H1 (cell line): ENCODE data around the gene REPS2. TPM values are rescaled to one million over a fixed set of nuclear protein-coding genes. Genes with fewer than 3 reads are reported as not detected.

Experiments
- CTCF ChIA-PET: fragments of 300-600 bp; sonication (Branson Sonifier 250); formaldehyde crosslinking; loops from one replicate; lab custom pipeline; 2021; ENCODE audit not compliant: partially characterized antibody; lab: Charles Lee
- POLR2A ChIA-PET: fragments of 300-600 bp; sonication (Branson Sonifier 250); formaldehyde crosslinking; loops from one replicate; lab custom pipeline; 2021; ENCODE audit warnings: inconsistent platforms; ENCODE audit not compliant: partially characterized antibody; lab: Charles Lee
- DNase-seq, 2 experiments: peaks; one replicate each; pipeline versions ENCODE4 v3.0.0 to v3.0.0-alpha.2; 2010 to 2022; ENCODE audit warnings: low spot score in 2 of 2, low read depth in 1 of 2, mixed read lengths in 1 of 2
- FAIRE-seq: peaks from 2 replicates; lab custom pipeline; 2011; peaks lifted over from hg19 to GRCh38; lab: Jason Lieb, UNC
- H2AFZ ChIP-seq: 2 replicates; pipeline ENCODE4 v1.8.1; 2012; ENCODE audit warnings: low read length, inconsistent platforms
- H2AK5ac ChIP-seq: 2 replicates; pipeline ENCODE4 v1.6.1; 2013; ENCODE audit warnings: low read depth, low read length
- H2BK120ac ChIP-seq: replicated peaks from 2 replicates; pipeline ENCODE3; 2013; ENCODE audit warnings: low read depth, low read length, inconsistent platforms
- H2BK12ac ChIP-seq: 2 replicates; pipeline ENCODE4 v1.6.1; 2013; ENCODE audit warnings: low read depth, low read length
- H2BK15ac ChIP-seq: 2 replicates; pipeline ENCODE4 v1.6.1; 2013; ENCODE audit warnings: low read length
- H2BK20ac ChIP-seq: 2 replicates; pipeline ENCODE4 v1.6.1; 2013; ENCODE audit warnings: low read length
- H2BK5ac ChIP-seq: 2 replicates; pipeline ENCODE4 v1.6.1; 2013; ENCODE audit warnings: low read depth, low read length
- H3K14ac ChIP-seq: 2 replicates; pipeline ENCODE4 v1.6.1; 2013; ENCODE audit warnings: inconsistent platforms; ENCODE audit not compliant: insufficient read length
- H3K18ac ChIP-seq: 2 replicates; pipeline ENCODE4 v1.6.1; 2013; ENCODE audit warnings: low read length; ENCODE audit errors: extremely low read depth
- H3K23ac ChIP-seq: 2 replicates; pipeline ENCODE4 v1.6.1; 2013; ENCODE audit warnings: inconsistent platforms; ENCODE audit not compliant: insufficient read length
- H3K23me2 ChIP-seq: 2 replicates; pipeline ENCODE4 v1.6.1; 2013; ENCODE audit warnings: low read depth, low read length
- H3K27ac ChIP-seq: 2 replicates; pipeline ENCODE4 v1.6.1; 2011; ENCODE audit warnings: low read depth, low read length, inconsistent platforms
- H3K27me3 ChIP-seq, 4 experiments: replicated peaks in 1 of 4; 1 replicate in 1 of 4; 2 replicates in 3 of 4; pipeline versions ENCODE4 v1.6.1 to v1.8.1; 2011 to 2013; ENCODE audit warnings: low read length in 3 of 4, mild to moderate bottlenecking in 3 of 4, inconsistent platforms in 2 of 4, mixed read lengths in 2 of 4, moderate library complexity in 1 of 4; ENCODE audit not compliant: control insufficient read depth in 3 of 4, insufficient read depth in 3 of 4; ENCODE audit errors: extremely low read depth in 1 of 4
- H3K36me3 ChIP-seq, 4 experiments: 2 replicates each; pipeline versions ENCODE4 v1.6.1 to v1.8.1; 2011 to 2013; ENCODE audit warnings: mild to moderate bottlenecking in 4 of 4, low read length in 3 of 4, moderate library complexity in 2 of 4, control low read depth in 1 of 4, inconsistent platforms in 1 of 4; ENCODE audit not compliant: insufficient read depth in 4 of 4, control insufficient read depth in 2 of 4
- H3K4ac ChIP-seq: replicated peaks from 2 replicates; pipeline ENCODE3; 2013; ENCODE audit warnings: low read length, low read depth, mixed read lengths, inconsistent platforms; ENCODE audit not compliant: insufficient read length
- H3K4me1 ChIP-seq, 4 experiments: replicated peaks in 1 of 4; 1 replicate in 1 of 4; 2 replicates in 3 of 4; pipeline versions ENCODE4 v1.6.1 to v1.8.1; 2011 to 2013; ENCODE audit warnings: low read length in 3 of 4, inconsistent platforms in 2 of 4, mixed read lengths in 1 of 4; ENCODE audit not compliant: insufficient read depth in 4 of 4, control insufficient read depth in 3 of 4
- H3K4me2 ChIP-seq, 2 experiments: 2 replicates each; pipeline versions ENCODE4 v1.6.1 to v1.8.1; 2011 to 2013; ENCODE audit warnings: low read depth in 2 of 2, low read length in 2 of 2, control low read depth in 1 of 2, inconsistent platforms in 1 of 2, mild to moderate bottlenecking in 1 of 2; ENCODE audit not compliant: insufficient read depth in 1 of 2
- H3K4me3 ChIP-seq, 4 experiments: fragments of 200-600, 300-600 bp in 1 of 4; sonication (generic), shearing (Covaris generic), sonication (Bioruptor Twin) in 1 of 4; 2 replicates each; pipeline versions ENCODE4 v1.5.1 to v1.8.1; 2011 to 2016; ENCODE audit warnings: low read length in 4 of 4, low read depth in 3 of 4, control low read depth in 2 of 4, inconsistent platforms in 2 of 4, mild to moderate bottlenecking in 2 of 4, mixed read lengths in 1 of 4, moderate library complexity in 1 of 4; ENCODE audit not compliant: insufficient read depth in 2 of 4; ENCODE audit errors: extremely low read depth in 1 of 4
- H3K56ac ChIP-seq: replicated peaks from 2 replicates; pipeline ENCODE3; 2013; ENCODE audit warnings: low read depth, mild to moderate bottlenecking, mixed read lengths, low read length, inconsistent platforms; ENCODE audit not compliant: insufficient read length
- H3K79me1 ChIP-seq: 2 replicates; pipeline ENCODE4 v1.6.1; 2013; ENCODE audit warnings: low read depth, low read length, control low read depth
- H3K79me2 ChIP-seq, 2 experiments: 2 replicates each; pipeline versions ENCODE4 v1.6.1 to v1.8.1; 2012 to 2013; ENCODE audit warnings: low read length in 2 of 2, mild to moderate bottlenecking in 2 of 2, inconsistent platforms in 1 of 2; ENCODE audit not compliant: insufficient read depth in 2 of 2, control insufficient read depth in 1 of 2
- H3K9ac ChIP-seq, 4 experiments: replicated peaks in 1 of 4; 1 replicate in 1 of 4; 2 replicates in 3 of 4; pipeline versions ENCODE4 v1.6.1 to v1.8.1; 2011 to 2013; ENCODE audit warnings: low read depth in 3 of 4, low read length in 3 of 4, control low read depth in 2 of 4, mild to moderate bottlenecking in 2 of 4, moderate library complexity in 2 of 4, inconsistent platforms in 1 of 4; ENCODE audit errors: extremely low read depth in 1 of 4
- H3K9me3 ChIP-seq, 2 experiments: 2 replicates each; pipeline versions ENCODE4 v1.6.1 to v1.8.1; 2012 to 2013; ENCODE audit warnings: mild to moderate bottlenecking in 2 of 2, moderate library complexity in 2 of 2, control low read depth in 1 of 2, inconsistent platforms in 1 of 2, low read depth in 1 of 2, low read length in 1 of 2, mixed read lengths in 1 of 2; ENCODE audit not compliant: insufficient read depth in 2 of 2
- H4K20me1 ChIP-seq, 2 experiments: replicated peaks in 1 of 2; 2 replicates each; pipeline versions ENCODE3 to v1.8.1; 2011 to 2013; ENCODE audit warnings: inconsistent platforms in 2 of 2, low read length in 2 of 2, mild to moderate bottlenecking in 1 of 2; ENCODE audit not compliant: insufficient read depth in 2 of 2, control insufficient read depth in 1 of 2
- H4K5ac ChIP-seq: 2 replicates; pipeline ENCODE4 v1.6.1; 2013; ENCODE audit warnings: low read length, low read depth, mixed read lengths, inconsistent platforms; ENCODE audit not compliant: insufficient read length
- H4K8ac ChIP-seq: 2 replicates; pipeline ENCODE4 v1.8.0; 2013; ENCODE audit warnings: mild to moderate bottlenecking, moderate library complexity, low read length, inconsistent platforms; ENCODE audit not compliant: insufficient read depth; ENCODE audit errors: extremely low read depth
- H4K91ac ChIP-seq: replicated peaks from 2 replicates; pipeline ENCODE3; 2013; ENCODE audit warnings: low read length, mixed read lengths, inconsistent platforms; ENCODE audit not compliant: insufficient read length
- BRCA1 ChIP-seq: IDR thresholded peaks from 2 replicates; pipeline ENCODE4 v1.6.1; 2012; ENCODE audit warnings: low read depth, low read length, improper control_type of control experiment
- CBX8 ChIP-seq: fragments of 300-800, 300-1000 bp; sonication (generic); IDR thresholded peaks from 2 replicates; pipeline ENCODE4 v1.7.1; 2016; ENCODE audit warnings: low read depth, low read length, borderline replicate concordance
- CREB1 ChIP-seq: IDR thresholded peaks from 2 replicates; pipeline ENCODE4 v1.6.1; 2012; ENCODE audit warnings: inconsistent platforms
- FOSL1 ChIP-seq: IDR thresholded peaks from 2 replicates; pipeline ENCODE4 v1.6.1; 2011; ENCODE audit warnings: mild to moderate bottlenecking, low read depth, low read length, moderate library complexity; ENCODE audit not compliant: insufficient read depth
- NANOG ChIP-seq: IDR thresholded peaks from 2 replicates; pipeline ENCODE4 v1.6.1; 2011; ENCODE audit warnings: low read length, low read depth, mild to moderate bottlenecking, inconsistent platforms; ENCODE audit not compliant: insufficient read depth, poor library complexity, severe bottlenecking
- SIN3A ChIP-seq, 2 experiments: IDR thresholded peaks in 1 of 2; conservative IDR thresholded peaks in 1 of 2; 2 replicates each; pipeline ENCODE4 v1.6.1; 2011 to 2012; ENCODE audit warnings: low read length in 2 of 2, improper control_type of control experiment in 1 of 2, low read depth in 1 of 2, mild to moderate bottlenecking in 1 of 2
- TCF12 ChIP-seq: IDR thresholded peaks from 2 replicates; pipeline ENCODE4 v1.6.1; 2011; ENCODE audit warnings: low read depth, mild to moderate bottlenecking, low read length
- WGBS, 2 experiments: shearing (Covaris generic) in 1 of 2; methylation state at CpG; one replicate each; pipeline versions ENCODE4 v1.1.6 to v1.1.7; 2013 to 2015; ENCODE audit warnings: low lambda C conversion rate in 2 of 2, mixed read lengths in 2 of 2, inconsistent platforms in 1 of 2, low coverage in 1 of 2, missing lambda C conversion rate in 1 of 2; ENCODE audit not compliant: insufficient replicate concordance in 2 of 2, insufficient coverage in 1 of 2, insufficient read length in 1 of 2; ENCODE audit errors: extremely low coverage in 1 of 2, missing lambda C conversion rate in 1 of 2; 5-methylcytosine and 5-hydroxymethylcytosine counted together
- polyA plus RNA-seq, 7 experiments: library from polyadenylated mRNA; depleted of rRNA in 3 of 7; stranded (reverse) in 5 of 7; unstranded in 2 of 7; fragments of >200 nt in 5 of 7; fragments of 200-250 nt in 2 of 7; gene quantifications; 1 replicate in 5 of 7; 2 replicates in 1 of 7; 4 replicates in 1 of 7; pipeline versions ENCODE4 v1.2.1 to v1.2.3, GENCODE V29; 2011 to 2013; ENCODE audit warnings: missing spikeins in 2 of 7, mixed read lengths in 2 of 7
- total RNA-seq: library from RNA; stranded (reverse); fragmentation: NEBNext Ultra II Directional; extraction: Animal tissue kit (Norgen Biotek cat#: 25700); gene quantifications from 2 replicates; pipeline ENCODE4 v1.2.1, GENCODE V29; 2021
- TF ChIP-seq, protein P1 (sequence below), 3 experiments: IDR thresholded peaks; 1 replicate in 2 of 3; 2 replicates in 1 of 3; pipeline versions ENCODE4 v1.5.1 to v1.6.1; 2011; ENCODE audit warnings: low read length in 3 of 3, mild to moderate bottlenecking in 3 of 3, inconsistent platforms in 2 of 3, low read depth in 1 of 3, moderate library complexity in 1 of 3; ENCODE audit not compliant: insufficient read depth in 1 of 3; ENCODE audit errors: control extremely low read depth in 1 of 3

REPS2 gene
- total and polyA plus RNA-seq, 2 of the 8 experiments (the other 6 are each of a cell fraction or from before 2014, with no cell fraction given) = 0.79 to 4.3 TPM

DNA sequence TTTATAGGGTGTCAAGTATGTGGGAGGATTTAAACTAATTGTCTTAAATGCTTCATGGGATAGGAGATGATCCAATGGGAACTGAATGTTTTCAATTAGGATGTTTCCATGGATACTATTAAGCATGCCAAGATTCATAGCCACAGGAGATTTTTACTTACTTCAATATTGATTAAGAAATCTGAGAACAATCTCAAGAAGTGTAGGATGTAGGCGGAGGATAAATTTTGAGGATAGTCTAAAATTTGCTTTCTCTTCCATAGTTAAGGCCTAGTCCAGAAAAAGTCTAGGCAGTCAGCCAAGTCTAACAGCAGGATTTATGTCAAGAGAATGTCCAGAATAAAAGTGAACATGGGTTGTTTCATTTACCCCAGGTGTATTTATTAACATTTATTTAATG is 32.8 kb downstream of the REPS2 start:
- CTCF ChIA-PET = interaction anchor here (1.7 kb wide), 1 partner anchor 104 kb away, joined by 3 read pairs; no protein-coding TSS in a partner anchor
- TF ChIP-seq CBX8 (no peak), BRCA1 (no peak), SIN3A (conservative IDR thresholded peaks at IDR 0.05 in 1 of 2, IDR thresholded peaks at IDR 0.05 in 1 of 2; ENCODE audit: low read depth in 1 of 2, low read length in 2 of 2) (no peak), CREB1 (no peak), FOSL1 (no peak), NANOG (no peak), TCF12 (no peak)
- TF ChIP-seq, protein P1, sequence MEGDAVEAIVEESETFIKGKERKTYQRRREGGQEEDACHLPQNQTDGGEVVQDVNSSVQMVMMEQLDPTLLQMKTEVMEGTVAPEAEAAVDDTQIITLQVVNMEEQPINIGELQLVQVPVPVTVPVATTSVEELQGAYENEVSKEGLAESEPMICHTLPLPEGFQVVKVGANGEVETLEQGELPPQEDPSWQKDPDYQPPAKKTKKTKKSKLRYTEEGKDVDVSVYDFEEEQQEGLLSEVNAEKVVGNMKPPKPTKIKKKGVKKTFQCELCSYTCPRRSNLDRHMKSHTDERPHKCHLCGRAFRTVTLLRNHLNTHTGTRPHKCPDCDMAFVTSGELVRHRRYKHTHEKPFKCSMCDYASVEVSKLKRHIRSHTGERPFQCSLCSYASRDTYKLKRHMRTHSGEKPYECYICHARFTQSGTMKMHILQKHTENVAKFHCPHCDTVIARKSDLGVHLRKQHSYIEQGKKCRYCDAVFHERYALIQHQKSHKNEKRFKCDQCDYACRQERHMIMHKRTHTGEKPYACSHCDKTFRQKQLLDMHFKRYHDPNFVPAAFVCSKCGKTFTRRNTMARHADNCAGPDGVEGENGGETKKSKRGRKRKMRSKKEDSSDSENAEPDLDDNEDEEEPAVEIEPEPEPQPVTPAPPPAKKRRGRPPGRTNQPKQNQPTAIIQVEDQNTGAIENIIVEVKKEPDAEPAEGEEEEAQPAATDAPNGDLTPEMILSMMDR (IDR thresholded peaks at IDR 0.05; ENCODE audit: control extremely low read depth in 1 of 3, insufficient read depth in 1 of 3, low read depth in 1 of 3, low read length in 3 of 3) = no peak

More for the DNA sequence above, 32.8 kb downstream of the REPS2 start:
- H2BK120ac ChIP-seq = no peak overlapping the region
- no peak overlapping the region for H2AFZ ChIP-seq
- H3K36me3 ChIP-seq = no peaks in the 10 kb centered on the region
- H3K23ac ChIP-seq = no peak overlapping the region
- no peaks in the 10 kb centered on the region for H3K9me3 ChIP-seq
- no peaks in the 10 kb centered on the region for H3K79me2 ChIP-seq
- no peaks in the 10 kb centered on the region for H3K79me1 ChIP-seq
- no peak overlapping the region for H3K4ac ChIP-seq
- H3K27me3 ChIP-seq = no peaks in the 10 kb centered on the region
- H2BK20ac ChIP-seq = no peak overlapping the region
- no peak overlapping the region for H2BK12ac ChIP-seq
- H3K27ac ChIP-seq = no peak overlapping the region
- no peak overlapping the region for H4K5ac ChIP-seq
- no peak overlapping the region for H3K4me3 ChIP-seq
- no peak overlapping the region for H3K9ac ChIP-seq
- no peak overlapping the region for H3K18ac ChIP-seq
- H4K20me1 ChIP-seq = no peaks in the 10 kb centered on the region
- DNase-seq = no peak
- no peak overlapping the region for H4K91ac ChIP-seq
- no peak overlapping the region for H2BK5ac ChIP-seq
- H4K8ac ChIP-seq = no peak overlapping the region
- H2AK5ac ChIP-seq = no peak overlapping the region
- no peak overlapping the region for H3K14ac ChIP-seq
- FAIRE-seq = no peak
- H3K23me2 ChIP-seq = no peaks in the 10 kb centered on the region
- H3K4me2 ChIP-seq = no peak overlapping the region
- no peak overlapping the region for H3K56ac ChIP-seq
- POLR2A ChIA-PET = no interaction called here
- WGBS, 2 experiments = 79% methylated on average over 1 of the region's 1 CpG; no CpG with 5 or more reads in 1 of the 2 experiments
- H2BK15ac ChIP-seq = no peak overlapping the region
- H3K4me1 ChIP-seq = no peaks in the 10 kb centered on the region
